Stimulated activated naive CD8-positive, alpha-beta T cell treated with anti-CD3 and anti-CD28 coated beads, Interleukin-15, amount 100 ng/mL, for 72 hours (primary cell): ENCODE data around the gene GCGR.

Experiments used
- ATAC-seq: fragments of 150-1000 bp; cut with Tn5 transposase; 2 replicates; pipeline ENCODE4 v1.10.0; 2021; ENCODE audit warnings: mild to moderate bottlenecking, moderate library complexity
- DNase-seq, 2 donors: peaks; one replicate each; pipeline ENCODE4 v3.0.0; 2021 to 2022
- H3K27ac Mint-ChIP-seq, 2 donors: one replicate each; pipeline ENCODE4 v1.8.0; 2022; ENCODE audit warnings: mild to moderate bottlenecking in 2 of 2, mixed read lengths in 2 of 2, moderate library complexity in 2 of 2
- H3K27me3 Mint-ChIP-seq: one replicate; pipeline ENCODE4 v1.8.0; 2022; ENCODE audit warnings: mixed read lengths
- H3K4me1 Mint-ChIP-seq: one replicate; pipeline ENCODE4 v1.8.0; 2022; ENCODE audit warnings: mild to moderate bottlenecking, mixed read lengths
- H3K4me3 Mint-ChIP-seq, 2 donors: one replicate each; pipeline ENCODE4 v1.8.0; 2022; ENCODE audit warnings: mild to moderate bottlenecking in 2 of 2, mixed read lengths in 2 of 2, moderate library complexity in 1 of 2
- H3K9me3 Mint-ChIP-seq, 2 donors: one replicate each; pipeline ENCODE4 v1.8.0; 2022; ENCODE audit warnings: mixed read lengths in 2 of 2

Gene GCGR

DNA sequence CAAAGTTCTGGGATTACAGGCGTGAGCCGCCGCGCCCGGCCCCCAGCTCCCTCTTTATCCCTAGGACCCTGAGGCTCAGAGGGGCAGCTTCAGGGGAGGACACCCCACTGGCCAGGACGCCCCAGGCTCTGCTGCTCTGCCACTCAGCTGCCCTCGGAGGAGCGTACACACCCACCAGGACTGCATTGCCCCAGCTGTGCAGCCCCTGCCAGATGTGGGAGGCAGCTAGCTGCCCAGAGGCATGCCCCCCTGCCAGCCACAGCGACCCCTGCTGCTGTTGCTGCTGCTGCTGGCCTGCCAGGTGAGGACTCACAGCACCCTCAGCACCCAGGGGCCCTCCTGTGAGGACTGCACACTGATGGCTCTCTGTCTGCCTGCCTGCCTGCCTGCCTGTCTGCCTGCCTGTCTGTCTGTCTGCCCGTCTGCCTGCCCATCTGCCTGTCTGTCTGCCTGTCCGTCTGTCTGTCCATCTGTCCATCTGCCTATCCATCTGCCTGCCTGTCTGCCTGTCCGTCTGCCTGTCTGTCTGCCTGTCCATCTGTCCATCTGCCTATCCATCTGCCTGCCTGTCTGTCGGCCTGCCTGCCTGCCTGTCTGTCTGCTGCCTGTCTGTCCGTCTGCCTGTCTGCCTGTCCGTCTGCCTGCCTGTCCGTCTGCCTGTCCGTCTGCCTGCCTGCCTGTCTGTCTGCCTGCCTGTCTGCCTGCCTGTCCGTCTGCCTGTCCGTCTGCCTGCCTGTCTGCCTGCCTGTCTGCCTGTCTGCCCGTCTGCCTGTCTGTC is 5.0 kb downstream of the GCGR start:
- Mint-ChIP-seq H3K27ac (no peak overlapping the region), H3K27me3 (peaks cover 60% of the 10 kb centered on the region), H3K9me3 (no peaks in the 10 kb centered on the region), H3K4me3 (no peak overlapping the region), H3K4me1 (peaks cover 4% of the 10 kb centered on the region)
- ATAC-seq (no peak), DNase-seq (no peak)

- H3K9me3 Mint-ChIP-seq = no peaks in the 10 kb centered on the region
- no peak for ATAC-seq
- H3K27me3 Mint-ChIP-seq = peaks cover 59% of the 10 kb centered on the region
- no peak for DNase-seq
- H3K4me1 Mint-ChIP-seq = peaks cover 4% of the 10 kb centered on the region
- no peak overlapping the region for H3K4me3 Mint-ChIP-seq
- no peak overlapping the region for H3K27ac Mint-ChIP-seq
These were observed 5.6 kb downstream of the GCGR start for GRCh38 chr17:81809556-81809998.

GRCh38 chr17:81810476-81810875 is 6.5 kb downstream of the GCGR start:
- ATAC-seq (no peak), DNase-seq (no peak)
- H3K27me3 Mint-ChIP-seq = peaks cover 52% of the 10 kb centered on the region
- no peak overlapping the region for H3K4me3 Mint-ChIP-seq
- no peak overlapping the region for H3K27ac Mint-ChIP-seq
- no peaks in the 10 kb centered on the region for H3K9me3 Mint-ChIP-seq
- no peaks in the 10 kb centered on the region for H3K4me1 Mint-ChIP-seq

GRCh38 chr17:81810892-81811704 is 7.1 kb downstream of the GCGR start:
- no peak for DNase-seq

GRCh38 chr17:81811705-81812570 is 8.0 kb downstream of the GCGR start:
- H3K9me3 Mint-ChIP-seq = no peaks in the 10 kb centered on the region
- peaks cover 46% of the 10 kb centered on the region for H3K27me3 Mint-ChIP-seq
- no peak overlapping the region for H3K4me3 Mint-ChIP-seq
- no peaks in the 10 kb centered on the region for H3K4me1 Mint-ChIP-seq
- ATAC-seq (no peak), DNase-seq (no peak)
- no peak overlapping the region for H3K27ac Mint-ChIP-seq

More at GRCh38 chr17:81810892-81811704, 7.1 kb downstream of the GCGR start:
- Mint-ChIP-seq H3K4me1 (no peaks in the 10 kb centered on the region), H3K27ac (no peak overlapping the region), H3K4me3 (no peak overlapping the region), H3K27me3 (peaks cover 49% of the 10 kb centered on the region), H3K9me3 (no peaks in the 10 kb centered on the region)
- ATAC-seq = no peak

- Mint-ChIP-seq H3K27me3 (peaks cover 44% of the 10 kb centered on the region), H3K4me3 (no peak overlapping the region), H3K27ac (no peak overlapping the region), H3K9me3 (no peaks in the 10 kb centered on the region), H3K4me1 (no peaks in the 10 kb centered on the region)
- peak; percentile 9 for ATAC-seq
- no peak for DNase-seq
These were observed 8.8 kb downstream of the GCGR start for GRCh38 chr17:81812571-81813370.

DNA sequence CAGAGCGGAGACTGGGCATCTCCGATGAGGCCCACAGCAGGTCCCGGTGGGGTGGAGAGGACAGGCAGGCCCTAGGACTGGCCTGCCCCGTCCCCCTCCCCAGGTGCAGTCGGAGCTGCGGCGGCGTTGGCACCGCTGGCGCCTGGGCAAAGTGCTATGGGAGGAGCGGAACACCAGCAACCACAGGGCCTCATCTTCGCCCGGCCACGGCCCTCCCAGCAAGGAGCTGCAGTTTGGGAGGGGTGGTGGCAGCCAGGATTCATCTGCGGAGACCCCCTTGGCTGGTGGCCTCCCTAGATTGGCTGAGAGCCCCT is 9.4 kb downstream of the GCGR start:
- peak; percentile 5 for ATAC-seq
- H3K4me3 Mint-ChIP-seq = no peak overlapping the region
- no peak overlapping the region for H3K27ac Mint-ChIP-seq
- no peaks in the 10 kb centered on the region for H3K9me3 Mint-ChIP-seq
- no peaks in the 10 kb centered on the region for H3K4me1 Mint-ChIP-seq
- peaks cover 44% of the 10 kb centered on the region for H3K27me3 Mint-ChIP-seq
- no peak for DNase-seq

GRCh38 chr17:81813861-81814683 is 10.1 kb downstream of the GCGR start:
- Mint-ChIP-seq H3K4me3 (no peak overlapping the region), H3K27me3 (peaks cover 37% of the 10 kb centered on the region), H3K4me1 (no peaks in the 10 kb centered on the region), H3K9me3 (no peaks in the 10 kb centered on the region), H3K27ac (no peak overlapping the region)
- DNase-seq (no peak), ATAC-seq (no peak)

GRCh38 chr17:81814748-81815645 is 11.0 kb downstream of the GCGR start:
- Mint-ChIP-seq H3K27ac (no peak overlapping the region), H3K4me1 (no peaks in the 10 kb centered on the region), H3K27me3 (peaks cover 28% of the 10 kb centered on the region), H3K4me3 (no peak overlapping the region), H3K9me3 (no peaks in the 10 kb centered on the region)
- DNase-seq (no peak), ATAC-seq (peak; percentile 7)

DNA sequence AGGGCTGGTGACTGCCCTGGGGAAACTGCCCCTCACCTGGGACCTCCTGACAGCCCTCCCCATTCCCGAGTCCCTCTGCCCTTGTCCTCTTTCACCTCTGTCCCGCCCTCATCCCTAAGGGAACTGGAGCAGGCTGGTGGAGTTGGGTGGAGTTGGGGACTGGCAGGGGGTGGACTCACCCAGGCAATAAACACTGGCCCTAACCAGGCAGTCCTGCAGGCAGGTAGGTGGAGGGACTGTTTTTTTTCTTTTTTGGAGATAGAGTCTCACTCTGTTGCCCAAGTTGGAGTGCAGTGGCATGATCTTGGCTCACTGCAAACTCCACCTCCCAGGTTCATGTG is 11.7 kb downstream of the GCGR start:
- peaks cover 22% of the 10 kb centered on the region for H3K27me3 Mint-ChIP-seq
- H3K27ac Mint-ChIP-seq = no peak overlapping the region
- H3K4me1 Mint-ChIP-seq = no peaks in the 10 kb centered on the region
- ATAC-seq = no peak
- no peaks in the 10 kb centered on the region for H3K9me3 Mint-ChIP-seq
- H3K4me3 Mint-ChIP-seq = no peak overlapping the region
- no peak for DNase-seq

DNA sequence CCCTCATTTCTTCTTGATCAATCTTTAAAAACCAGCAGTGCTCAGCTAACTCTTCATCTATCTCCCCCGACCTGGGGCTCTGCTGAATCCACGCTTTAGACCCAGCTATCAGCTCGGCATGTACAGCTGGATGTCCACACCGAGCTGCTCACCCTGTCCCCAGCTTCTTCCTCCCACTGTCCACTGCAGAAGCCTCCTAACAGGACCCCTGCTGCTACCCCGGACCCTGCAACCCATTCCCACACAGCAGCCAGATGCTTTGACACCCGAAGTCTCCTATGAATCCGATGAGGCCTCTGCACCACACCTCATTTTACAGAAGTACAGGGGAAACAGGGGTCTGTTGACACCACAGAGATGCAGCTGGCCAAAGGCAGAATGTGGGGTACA is 13.8 kb downstream of the GCGR start:
- Mint-ChIP-seq H3K9me3 (no peaks in the 10 kb centered on the region), H3K27ac (no peak overlapping the region), H3K4me3 (no peak overlapping the region), H3K4me1 (peaks cover 12% of the 10 kb centered on the region), H3K27me3 (peaks cover 20% of the 10 kb centered on the region)
- ATAC-seq (no peak), DNase-seq (no peak)

GRCh38 chr17:81819708-81820107 is 15.8 kb downstream of the GCGR start:
- H3K27ac Mint-ChIP-seq = no peak overlapping the region
- DNase-seq (no peak), ATAC-seq (peak; percentile 16)
- H3K4me1 Mint-ChIP-seq = peaks cover 12% of the 10 kb centered on the region
- no peak overlapping the region for H3K4me3 Mint-ChIP-seq
- H3K9me3 Mint-ChIP-seq = no peaks in the 10 kb centered on the region
- H3K27me3 Mint-ChIP-seq = peaks cover 20% of the 10 kb centered on the region

DNA sequence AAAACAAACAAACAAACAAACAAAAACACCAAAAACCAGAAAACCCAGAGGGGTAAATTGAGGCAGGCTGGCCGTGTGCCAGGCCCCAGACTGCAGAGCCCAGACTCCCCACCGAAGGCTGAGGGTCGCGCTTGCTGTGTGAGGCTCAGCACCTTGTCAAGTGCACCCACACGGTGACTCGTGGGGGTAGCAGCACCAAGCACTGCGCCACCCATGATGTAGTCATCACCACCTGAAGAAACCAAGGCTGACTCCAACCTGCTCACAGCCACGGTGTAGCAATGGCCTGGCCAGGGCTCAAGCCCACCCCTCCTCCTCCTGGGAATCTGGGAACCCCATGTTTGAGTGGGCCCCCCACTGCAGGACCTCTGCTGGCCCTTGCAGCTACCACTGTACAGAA is 17.2 kb downstream of the GCGR start:
- Mint-ChIP-seq H3K4me1 (peaks cover 16% of the 10 kb centered on the region), H3K27ac (no peak overlapping the region), H3K4me3 (no peak overlapping the region), H3K9me3 (no peaks in the 10 kb centered on the region), H3K27me3 (peaks cover 17% of the 10 kb centered on the region)
- DNase-seq (no peak), ATAC-seq (peak; percentile 16)
